HepG2 (cell line): Measurements from ENCODE around the gene GSTP1. TPM values are rescaled to one million over a fixed set of nuclear protein-coding genes. Genes with fewer than 3 reads are reported as not detected.

Experiments
- CSRNP1 ChIP-seq: sonication (generic); formaldehyde crosslinking; IDR thresholded peaks from 2 replicates; pipeline ENCODE4 v1.8.1; 2023; ENCODE audit warnings: mild to moderate bottlenecking, missing genetic modification reagents
- HOMEZ ChIP-seq: IDR thresholded peaks from 2 replicates; pipeline ENCODE4 v1.6.1; 2016; ENCODE audit warnings: low read depth
- SNAPC4 ChIP-seq: sonication (generic); formaldehyde crosslinking; IDR thresholded peaks from 2 replicates; pipeline ENCODE4 v1.4.0; 2020; ENCODE audit warnings: mild to moderate bottlenecking, missing genetic modification reagents
- SOX5 ChIP-seq: IDR thresholded peaks from 2 replicates; pipeline ENCODE4 v1.6.1; 2016; ENCODE audit warnings: borderline replicate concordance
- SP2 ChIP-seq: sonication (generic); formaldehyde crosslinking; IDR thresholded peaks from 2 replicates; pipeline ENCODE4 v1.5.1; 2020; ENCODE audit warnings: mild to moderate bottlenecking, missing genetic modification reagents
- TFAP4 ChIP-seq: sonication (generic); IDR thresholded peaks from 2 replicates; pipeline ENCODE4 v1.6.1; 2016; ENCODE audit warnings: low read depth, borderline replicate concordance
- polyA plus RNA-seq, 8 experiments: library from polyadenylated mRNA; depleted of rRNA in 3 of 8; stranded (reverse) in 7 of 8; unstranded in 1 of 8; fragments of >200 nt; fragmentation: Illumina TruSeq in 4 of 8; extraction: Trizol in 4 of 8; gene quantifications; 2 replicates each; pipeline versions ENCODE4 v1.2.1 to v1.2.3, GENCODE V29; 2011 to 2016; ENCODE audit warnings: low read depth in 4 of 8, missing spikeins in 1 of 8, mixed read lengths in 1 of 8; ENCODE audit not compliant: insufficient read depth in 1 of 8
- total RNA-seq, 5 experiments: library from RNA; depleted of rRNA; stranded (reverse); fragments of >200 nt; fragmentation: Illumina TruSeq; extraction: Trizol; gene quantifications; 2 replicates each; pipeline ENCODE4 v1.2.3, GENCODE V29; 2016; ENCODE audit warnings: low read depth in 1 of 5
- TF ChIP-seq, protein P1 (sequence below), 2 experiments: fragments of 450-650 bp in 1 of 2; sonication (generic) in 1 of 2; formaldehyde crosslinking in 1 of 2; IDR thresholded peaks; 2 replicates each; pipeline versions ENCODE4 v1.6.1 to v1.8.0; 2016 to 2022; ENCODE audit warnings: antibody characterized with exemption in 1 of 2, mild to moderate bottlenecking in 1 of 2, missing genetic modification reagents in 1 of 2
- TF ChIP-seq, protein P2 (sequence below): sonication (generic); formaldehyde crosslinking; IDR thresholded peaks from 2 replicates; pipeline ENCODE4 v1.8.1; 2023; ENCODE audit warnings: missing genetic modification reagents, mild to moderate bottlenecking, borderline replicate concordance

Gene GSTP1
- total and polyA plus RNA-seq, 2 of the 13 experiments (the other 11 are each of a cell fraction or from before 2014, with no cell fraction given) = not detected

DNA sequence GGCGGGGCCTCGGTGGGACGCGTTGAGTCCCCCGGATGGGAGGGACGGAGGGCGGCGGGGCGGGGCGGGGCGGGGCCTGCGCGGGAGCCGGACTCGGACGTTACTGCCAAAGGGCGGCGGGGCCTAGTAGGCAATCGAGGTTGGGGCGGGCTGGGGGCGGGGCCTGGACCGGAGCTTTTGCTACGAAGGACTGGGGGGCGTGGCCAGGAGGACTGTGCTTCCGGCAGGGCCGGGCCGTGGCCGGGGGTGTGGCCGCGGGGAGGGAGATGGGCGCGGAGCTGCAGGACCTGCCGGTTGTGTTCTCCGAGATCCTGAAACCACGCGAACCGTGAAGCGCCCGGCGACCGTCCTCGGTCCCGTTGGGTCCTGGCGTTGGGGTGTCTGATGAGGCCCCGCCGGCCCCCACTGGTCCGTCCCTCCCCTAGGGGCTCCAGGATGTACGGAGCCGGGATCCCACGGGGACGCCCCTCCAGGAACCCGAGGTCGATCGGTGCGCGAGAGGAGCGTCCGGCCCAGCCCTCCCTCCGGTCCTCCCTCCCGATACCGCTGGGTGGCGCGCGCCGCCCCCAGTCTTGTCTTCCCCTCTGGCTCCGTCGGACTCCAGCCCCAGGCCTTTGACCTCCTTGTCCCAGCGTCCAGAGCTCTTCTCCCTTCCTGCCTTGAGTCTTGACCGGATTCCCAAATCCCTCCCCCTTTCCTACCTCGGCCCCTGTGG, 46.8 kb downstream of the GSTP1 start (continued):
- TF ChIP-seq SNAPC4 (CRISPR knock-in tag) (peak; percentile 58; the same call in 1 of the 2 replicates), CSRNP1 (CRISPR knock-in tag) (no peak), SOX5 (CRISPR knock-in tag) (peak; percentile 60), HOMEZ (CRISPR knock-in tag) (no peak), SP2 (CRISPR knock-in tag) (0 out of 2 replicates have a peak, but pooled peaks have one; percentile 13), TFAP4 (no peak)
- TF ChIP-seq, protein P1, sequence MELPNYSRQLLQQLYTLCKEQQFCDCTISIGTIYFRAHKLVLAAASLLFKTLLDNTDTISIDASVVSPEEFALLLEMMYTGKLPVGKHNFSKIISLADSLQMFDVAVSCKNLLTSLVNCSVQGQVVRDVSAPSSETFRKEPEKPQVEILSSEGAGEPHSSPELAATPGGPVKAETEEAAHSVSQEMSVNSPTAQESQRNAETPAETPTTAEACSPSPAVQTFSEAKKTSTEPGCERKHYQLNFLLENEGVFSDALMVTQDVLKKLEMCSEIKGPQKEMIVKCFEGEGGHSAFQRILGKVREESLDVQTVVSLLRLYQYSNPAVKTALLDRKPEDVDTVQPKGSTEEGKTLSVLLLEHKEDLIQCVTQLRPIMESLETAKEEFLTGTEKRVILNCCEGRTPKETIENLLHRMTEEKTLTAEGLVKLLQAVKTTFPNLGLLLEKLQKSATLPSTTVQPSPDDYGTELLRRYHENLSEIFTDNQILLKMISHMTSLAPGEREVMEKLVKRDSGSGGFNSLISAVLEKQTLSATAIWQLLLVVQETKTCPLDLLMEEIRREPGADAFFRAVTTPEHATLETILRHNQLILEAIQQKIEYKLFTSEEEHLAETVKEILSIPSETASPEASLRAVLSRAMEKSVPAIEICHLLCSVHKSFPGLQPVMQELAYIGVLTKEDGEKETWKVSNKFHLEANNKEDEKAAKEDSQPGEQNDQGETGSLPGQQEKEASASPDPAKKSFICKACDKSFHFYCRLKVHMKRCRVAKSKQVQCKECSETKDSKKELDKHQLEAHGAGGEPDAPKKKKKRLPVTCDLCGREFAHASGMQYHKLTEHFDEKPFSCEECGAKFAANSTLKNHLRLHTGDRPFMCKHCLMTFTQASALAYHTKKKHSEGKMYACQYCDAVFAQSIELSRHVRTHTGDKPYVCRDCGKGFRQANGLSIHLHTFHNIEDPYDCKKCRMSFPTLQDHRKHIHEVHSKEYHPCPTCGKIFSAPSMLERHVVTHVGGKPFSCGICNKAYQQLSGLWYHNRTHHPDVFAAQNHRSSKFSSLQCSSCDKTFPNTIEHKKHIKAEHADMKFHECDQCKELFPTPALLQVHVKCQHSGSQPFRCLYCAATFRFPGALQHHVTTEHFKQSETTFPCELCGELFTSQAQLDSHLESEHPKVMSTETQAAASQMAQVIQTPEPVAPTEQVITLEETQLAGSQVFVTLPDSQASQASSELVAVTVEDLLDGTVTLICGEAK (IDR thresholded peaks at IDR 0.05) = no peak
- TF ChIP-seq, protein P1 (CRISPR knock-in tag; IDR thresholded peaks at IDR 0.05) = peak; percentile 46; the same call in 1 of the 2 replicates
- TF ChIP-seq, protein P2, sequence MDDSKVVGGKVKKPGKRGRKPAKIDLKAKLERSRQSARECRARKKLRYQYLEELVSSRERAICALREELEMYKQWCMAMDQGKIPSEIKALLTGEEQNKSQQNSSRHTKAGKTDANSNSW = no peak
